Fibroblast of lung (primary cell): Measurements from ENCODE around the gene SLC4A8.

Experiments
- CTCF ChIP-seq, 2 donors: IDR thresholded peaks in 1 of 2; conservative IDR thresholded peaks in 1 of 2; 1 replicate in 1 of 2; 2 replicates in 1 of 2; pipeline ENCODE4 v1.5.1; 2011 to 2012; ENCODE audit warnings: low read length in 2 of 2, control low read depth in 1 of 2, inconsistent platforms in 1 of 2, low read depth in 1 of 2, mild to moderate bottlenecking in 1 of 2
- EZH2 ChIP-seq: IDR thresholded peaks from 2 replicates; pipeline ENCODE4 v1.5.1; 2012; ENCODE audit warnings: low read length, control low read depth, mild to moderate bottlenecking; ENCODE audit errors: missing control alignments

- TF ChIP-seq CTCF (conservative IDR thresholded peaks at IDR 0.05 in 1 of 2, IDR thresholded peaks at IDR 0.05 in 1 of 2; ENCODE audit: low read depth in 1 of 2, low read length in 2 of 2) (no peak), EZH2 (no peak)
Measured at GRCh38 chr12:51409846-51410245, 14.8 kb upstream of the SLC4A8 start.
